NB4 (cell line): ENCODE measurements around the gene ADCY2.
A peak's percentile ranks its signal among the peaks of the same experiment; 100 is the strongest.

Source experiments
- DNase-seq: peaks from one replicate; pipeline ENCODE4 v3.0.0; 2010; ENCODE audit warnings: low read depth
- H3K4me3 ChIP-seq: one replicate; pipeline ENCODE4 v1.5.1; 2011; ENCODE audit warnings: mild to moderate bottlenecking, low read depth, low read length, moderate library complexity
- MYC ChIP-seq: IDR thresholded peaks from 2 replicates; pipeline ENCODE4 v1.6.1; 2011; ENCODE audit warnings: low read depth, low read length
- POLR2A ChIP-seq: IDR thresholded peaks from 2 replicates; pipeline ENCODE4 v1.6.1; 2011; ENCODE audit warnings: mild to moderate bottlenecking; ENCODE audit not compliant: insufficient read length; ENCODE audit errors: extremely low read depth
- TF ChIP-seq, protein P1 (sequence below): IDR thresholded peaks from 2 replicates; pipeline ENCODE4 v1.6.1; 2011; ENCODE audit warnings: low read depth, low read length
- TF ChIP-seq, protein P2 (sequence below): IDR thresholded peaks from one replicate; pipeline ENCODE4 v1.5.1; 2012; ENCODE audit warnings: low read depth, low read length

The ADCY2 gene

DNA sequence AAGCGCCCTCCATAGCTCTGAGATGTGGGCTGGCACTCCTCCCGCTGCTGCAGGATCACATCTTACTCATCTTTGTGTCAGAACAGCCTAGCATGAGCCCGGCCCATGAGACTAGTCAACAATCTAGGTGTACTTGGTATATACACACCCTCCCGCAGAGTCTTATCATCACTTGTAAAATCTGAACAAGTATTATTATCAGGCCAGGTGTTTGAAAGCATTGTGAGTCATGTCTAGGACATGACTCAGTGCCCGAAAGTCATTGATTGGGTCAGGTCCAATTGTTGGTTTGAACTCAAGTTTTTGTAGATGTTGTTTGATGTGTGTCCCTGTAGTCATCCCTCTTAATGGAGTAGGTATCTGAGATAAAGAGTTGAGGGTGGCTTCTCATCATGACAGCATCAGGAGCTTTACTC, 346.3 kb downstream of the ADCY2 start:
- DNase-seq, result no peak
- no peak overlapping the region for H3K4me3 ChIP-seq
- TF ChIP-seq, protein P1, sequence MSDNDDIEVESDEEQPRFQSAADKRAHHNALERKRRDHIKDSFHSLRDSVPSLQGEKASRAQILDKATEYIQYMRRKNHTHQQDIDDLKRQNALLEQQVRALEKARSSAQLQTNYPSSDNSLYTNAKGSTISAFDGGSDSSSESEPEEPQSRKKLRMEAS, result no peak
- TF ChIP-seq MYC (no peak), POLR2A (no peak)
- TF ChIP-seq, protein P2, sequence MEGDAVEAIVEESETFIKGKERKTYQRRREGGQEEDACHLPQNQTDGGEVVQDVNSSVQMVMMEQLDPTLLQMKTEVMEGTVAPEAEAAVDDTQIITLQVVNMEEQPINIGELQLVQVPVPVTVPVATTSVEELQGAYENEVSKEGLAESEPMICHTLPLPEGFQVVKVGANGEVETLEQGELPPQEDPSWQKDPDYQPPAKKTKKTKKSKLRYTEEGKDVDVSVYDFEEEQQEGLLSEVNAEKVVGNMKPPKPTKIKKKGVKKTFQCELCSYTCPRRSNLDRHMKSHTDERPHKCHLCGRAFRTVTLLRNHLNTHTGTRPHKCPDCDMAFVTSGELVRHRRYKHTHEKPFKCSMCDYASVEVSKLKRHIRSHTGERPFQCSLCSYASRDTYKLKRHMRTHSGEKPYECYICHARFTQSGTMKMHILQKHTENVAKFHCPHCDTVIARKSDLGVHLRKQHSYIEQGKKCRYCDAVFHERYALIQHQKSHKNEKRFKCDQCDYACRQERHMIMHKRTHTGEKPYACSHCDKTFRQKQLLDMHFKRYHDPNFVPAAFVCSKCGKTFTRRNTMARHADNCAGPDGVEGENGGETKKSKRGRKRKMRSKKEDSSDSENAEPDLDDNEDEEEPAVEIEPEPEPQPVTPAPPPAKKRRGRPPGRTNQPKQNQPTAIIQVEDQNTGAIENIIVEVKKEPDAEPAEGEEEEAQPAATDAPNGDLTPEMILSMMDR, result no peak

DNA sequence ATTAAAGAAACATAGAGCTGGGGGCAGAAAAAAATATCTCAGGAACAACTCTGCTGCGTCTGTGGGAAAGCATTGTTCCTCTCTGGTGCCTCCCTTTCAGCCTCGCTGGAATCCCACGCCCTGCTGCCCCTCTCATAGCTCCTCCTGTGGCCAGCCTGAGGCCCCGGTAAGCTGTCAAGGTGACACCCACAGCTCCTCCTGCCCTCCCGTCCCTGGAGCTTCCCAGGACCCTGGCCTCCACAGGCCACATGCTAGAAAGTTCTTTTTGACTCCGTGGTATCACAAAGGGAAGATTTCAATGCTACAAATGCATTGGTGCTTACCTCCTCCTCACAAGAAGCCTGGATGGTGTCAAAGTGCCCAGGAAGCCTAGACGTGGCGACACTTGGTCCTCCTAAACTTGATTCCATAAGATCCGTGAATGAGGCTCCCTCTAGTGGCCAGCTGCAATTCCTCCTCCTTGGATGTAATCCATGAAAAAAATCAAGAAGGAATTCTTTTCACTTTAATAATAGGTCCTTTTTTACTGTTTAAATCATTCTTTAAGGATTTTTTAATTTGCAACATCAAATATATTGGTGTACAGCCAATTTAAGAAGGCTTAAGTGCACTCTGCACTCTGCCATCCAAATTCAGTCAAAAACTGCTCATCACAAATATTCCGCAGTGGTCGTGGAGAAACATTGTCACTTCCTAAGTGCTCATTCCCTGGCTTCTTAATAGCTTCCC, 350.1 kb downstream of the ADCY2 start:
- TF ChIP-seq, protein P2, result peak; percentile 91
- no peak for TF ChIP-seq POLR2A
- TF ChIP-seq, protein P1, result no peak
- no peak overlapping the region for H3K4me3 ChIP-seq
- peak; percentile 72 for DNase-seq

DNA sequence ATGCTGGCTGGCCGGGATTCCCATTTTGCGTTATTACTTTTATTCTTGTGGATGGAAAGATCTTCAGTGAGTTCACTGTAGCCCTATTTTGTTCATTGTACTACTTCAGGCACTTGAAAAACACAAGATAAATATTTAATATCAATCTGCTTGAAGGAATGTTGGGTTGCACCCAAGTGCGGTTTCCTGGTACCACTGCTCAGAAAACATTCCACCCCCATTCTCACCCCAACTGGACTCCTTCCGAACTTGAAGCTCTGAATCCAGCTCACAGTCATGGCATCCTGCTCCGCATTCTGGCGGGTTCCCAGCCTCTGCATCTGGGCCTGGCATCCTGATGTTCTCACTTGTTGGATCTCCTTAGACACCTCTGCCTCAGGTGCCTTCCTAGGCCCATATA, 351.8 kb downstream of the ADCY2 start:
- TF ChIP-seq, protein P2, result no peak
- TF ChIP-seq, protein P1, result no peak
- TF ChIP-seq MYC (no peak), POLR2A (no peak)
- H3K4me3 ChIP-seq, result no peak overlapping the region
- no peak for DNase-seq

DNA sequence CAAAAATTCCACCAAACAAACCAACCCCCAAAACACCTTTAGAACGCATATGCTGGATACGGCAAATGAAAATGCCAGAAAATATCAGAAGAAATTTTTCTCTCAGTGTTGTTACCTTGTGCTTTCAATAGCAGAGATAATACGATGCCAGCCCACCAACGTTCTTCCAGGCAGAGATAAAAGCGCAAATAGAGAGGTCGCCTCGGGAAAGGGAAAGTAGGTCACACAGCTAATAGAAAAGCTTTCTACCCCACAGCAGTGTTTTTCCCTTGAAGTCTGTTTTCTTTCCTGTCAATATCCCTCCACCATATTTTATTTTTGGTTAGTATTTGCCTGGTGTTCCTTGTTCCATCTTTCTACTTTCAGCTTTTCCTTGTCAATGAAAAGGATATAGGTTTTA, 353.7 kb downstream of the ADCY2 start:
- no peak for DNase-seq
- no peak overlapping the region for H3K4me3 ChIP-seq
- TF ChIP-seq, protein P2, result no peak
- TF ChIP-seq, protein P1, result no peak
- TF ChIP-seq POLR2A, result no peak
- TF ChIP-seq MYC, result no peak

DNA sequence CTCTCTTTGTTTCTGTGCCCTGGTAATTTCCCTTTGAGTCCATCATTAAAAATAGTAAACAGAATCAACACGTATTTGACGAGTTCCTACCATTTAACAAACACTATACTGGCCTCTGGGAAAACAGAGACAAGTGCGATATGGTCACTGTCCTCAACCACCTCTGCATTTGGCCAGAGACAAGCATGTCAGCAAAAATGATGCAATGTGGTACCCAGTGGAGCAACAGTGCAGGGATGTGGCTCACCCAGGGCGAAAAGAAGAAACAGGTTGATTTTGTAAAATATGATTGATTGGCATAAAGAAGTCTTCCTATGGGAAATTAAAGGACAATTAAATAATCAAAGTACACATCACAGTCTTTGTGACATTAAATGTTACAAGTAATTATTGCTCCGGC, 355.9 kb downstream of the ADCY2 start:
- DNase-seq, result no peak
- TF ChIP-seq MYC, result no peak
- TF ChIP-seq, protein P1, result no peak
- TF ChIP-seq, protein P2, result no peak
- no peak for TF ChIP-seq POLR2A
- H3K4me3 ChIP-seq, result no peak overlapping the region

DNA sequence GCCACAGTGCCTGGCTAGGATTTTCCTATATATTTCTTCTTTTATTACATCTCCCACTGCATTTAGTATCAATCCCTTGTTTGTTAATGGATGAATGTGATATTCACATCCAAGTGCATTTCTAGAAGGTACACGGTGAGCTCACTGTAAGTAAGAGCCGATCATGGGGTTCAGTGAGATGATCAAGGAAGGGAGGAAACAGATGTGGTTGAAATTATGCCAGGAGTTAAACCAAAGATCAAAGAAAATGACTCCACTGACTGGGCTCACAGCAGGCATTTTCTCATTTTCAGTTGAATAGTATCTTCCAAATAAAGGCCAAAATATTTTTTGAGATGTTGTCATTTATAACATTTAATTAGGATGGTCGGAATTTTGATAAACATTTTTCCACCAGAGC, 357.2 kb downstream of the ADCY2 start:
- no peak for DNase-seq
- TF ChIP-seq POLR2A (no peak), MYC (no peak)
- TF ChIP-seq, protein P2, result no peak
- TF ChIP-seq, protein P1, result no peak
- no peak overlapping the region for H3K4me3 ChIP-seq
